T-helper 1 cell (primary cell): ENCODE results near the gene SLC2A1.
A peak's percentile ranks its signal among the peaks of the same experiment; 100 is the strongest.

Experiments used
- DNase-seq, 5 donors: peaks; one replicate each; pipeline ENCODE4 v3.0.0-alpha.2; 2012 to 2020

The SLC2A1 gene

GRCh38 chr1:42940851-42941639 lies 17.6 kb downstream of the SLC2A1 start:
- DNase-seq: peak in 1 of 5 donors; percentile 88

DNA sequence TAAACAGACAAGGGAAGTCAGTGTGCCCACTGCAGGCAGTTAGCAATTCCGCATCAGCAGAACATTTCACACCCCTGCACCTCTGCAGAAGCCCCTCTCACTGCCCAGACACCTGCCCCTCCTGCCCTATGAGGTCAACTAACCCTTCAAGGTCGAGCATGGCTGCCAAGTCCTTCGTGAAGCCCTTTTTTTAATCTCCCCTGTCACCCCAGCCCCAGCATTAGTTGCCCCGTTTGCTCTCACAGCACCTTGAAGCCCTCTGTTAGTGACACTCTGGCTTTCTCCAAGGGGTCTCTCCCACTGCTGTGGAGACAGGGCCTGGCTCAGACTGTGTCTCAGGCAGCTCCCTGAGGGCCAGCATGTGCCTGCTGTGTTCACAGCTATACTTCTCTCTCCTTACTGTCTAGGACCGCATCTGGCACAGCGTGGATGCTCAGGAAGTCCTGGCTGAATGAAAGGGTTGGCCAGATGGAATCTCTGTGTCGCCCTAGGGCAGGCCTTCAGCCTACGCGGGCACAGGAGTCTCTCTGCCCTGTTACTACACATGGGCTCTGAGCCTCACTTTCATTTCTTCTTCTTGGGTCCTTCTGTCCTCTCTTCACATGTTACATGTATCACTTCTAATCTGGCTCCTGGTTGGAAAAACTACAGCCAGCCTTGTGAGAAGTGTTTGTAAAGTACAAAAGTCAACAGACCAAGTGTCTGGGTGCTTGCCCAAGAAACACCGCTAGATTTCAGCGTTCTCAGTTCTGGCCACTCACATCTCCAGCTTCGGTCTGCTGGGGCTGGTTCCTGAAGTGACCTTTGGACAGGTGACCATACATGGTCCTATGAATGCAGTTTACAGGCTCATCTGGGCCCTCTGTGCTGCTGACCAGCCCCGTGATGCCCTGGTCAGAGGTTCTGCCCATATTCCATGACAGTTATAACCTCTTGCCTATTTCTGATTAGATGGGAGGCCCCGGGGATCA lies 19.7 kb downstream of the SLC2A1 start:
- DNase-seq: no peak

DNA sequence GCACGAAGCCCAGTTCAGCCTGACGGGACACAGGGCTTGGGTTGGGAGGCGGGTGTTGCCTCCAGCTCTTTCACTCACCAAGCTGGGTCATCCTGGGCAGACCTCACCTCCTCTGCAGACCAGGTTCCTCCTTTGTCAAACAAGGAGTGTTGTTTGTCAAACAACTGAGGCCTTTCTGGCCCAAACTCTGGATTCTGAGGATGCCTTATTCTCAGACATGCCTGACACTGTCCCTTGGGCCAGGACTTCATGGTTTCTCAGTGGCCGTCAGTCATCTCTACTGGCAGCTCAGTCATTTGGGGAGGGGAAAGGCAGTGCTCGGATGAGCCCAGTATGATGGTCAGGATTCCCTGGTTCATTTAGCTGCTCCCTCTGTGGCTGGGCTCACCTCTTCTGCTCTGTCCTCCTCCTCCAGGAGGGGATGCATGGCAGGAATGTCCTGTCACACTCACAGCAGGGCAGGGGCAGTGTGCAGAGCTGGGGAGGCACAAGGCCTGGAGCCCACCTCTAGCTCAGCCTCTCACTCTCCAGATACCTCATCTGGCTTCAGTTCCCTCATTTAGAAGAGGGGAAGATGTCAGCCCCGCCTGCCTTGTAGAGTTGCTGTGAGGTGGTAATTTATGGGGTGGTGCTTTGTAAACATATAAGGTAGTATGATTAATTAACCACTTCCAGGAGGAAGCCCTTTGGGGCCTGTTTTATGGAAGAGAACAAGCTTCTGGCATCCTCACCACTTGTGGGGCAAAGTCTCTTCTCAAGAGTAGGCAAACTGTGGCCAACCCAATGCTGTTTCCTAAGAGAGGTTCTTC lies 20.6 kb downstream of the SLC2A1 start:
- peak in 1 of 5 donors; percentile 66 for DNase-seq

DNA sequence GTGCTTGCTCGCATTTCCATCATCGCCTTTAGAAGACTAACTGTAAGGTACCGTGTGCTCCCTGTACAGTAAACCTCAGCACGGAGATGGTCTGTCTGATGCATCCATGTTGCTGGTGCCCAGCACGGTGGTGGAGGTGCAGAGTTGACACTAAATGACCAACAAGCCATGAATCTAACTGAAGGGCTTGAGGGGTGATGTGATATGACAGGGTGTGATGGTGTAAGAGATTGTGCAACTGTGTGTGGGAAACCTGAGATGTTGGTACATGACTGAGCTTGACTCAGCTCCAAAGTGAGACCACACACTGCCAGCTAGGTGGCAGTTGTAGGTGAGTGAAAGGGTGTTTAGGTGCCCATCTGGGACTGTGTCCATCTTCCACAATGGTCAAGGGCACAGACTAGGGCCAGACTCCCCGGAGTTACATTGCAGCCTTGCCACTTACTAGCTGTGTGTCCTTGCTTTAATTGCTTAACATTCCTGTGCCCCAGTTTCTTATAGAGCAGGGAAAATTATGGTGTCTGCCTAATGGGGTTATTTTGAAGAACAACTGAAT lies 21.4 kb downstream of the SLC2A1 start:
- DNase-seq: peak in 1 of 5 donors; percentile 74

GRCh38 chr1:42936309-42937078 lies 22.2 kb downstream of the SLC2A1 start:
- DNase-seq: peak in 1 of 5 donors; percentile 69

DNA sequence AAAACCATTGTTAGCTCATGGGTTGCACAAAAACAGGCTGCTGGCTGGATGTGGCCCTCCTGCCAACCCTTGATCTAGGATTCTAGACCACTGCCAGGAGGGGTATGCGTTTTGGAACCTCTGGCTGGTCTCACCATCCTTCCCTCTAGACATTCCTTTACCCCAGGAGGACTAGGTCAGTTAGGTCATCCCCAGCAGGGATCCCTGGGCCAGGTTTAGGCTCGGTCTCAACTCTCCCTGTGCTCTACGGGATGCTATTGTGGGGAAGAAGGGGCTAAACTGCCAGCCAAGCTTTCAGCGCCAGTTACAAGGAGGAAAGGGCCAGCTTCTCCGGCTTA lies 22.7 kb downstream of the SLC2A1 start:
- no peak for DNase-seq

DNA sequence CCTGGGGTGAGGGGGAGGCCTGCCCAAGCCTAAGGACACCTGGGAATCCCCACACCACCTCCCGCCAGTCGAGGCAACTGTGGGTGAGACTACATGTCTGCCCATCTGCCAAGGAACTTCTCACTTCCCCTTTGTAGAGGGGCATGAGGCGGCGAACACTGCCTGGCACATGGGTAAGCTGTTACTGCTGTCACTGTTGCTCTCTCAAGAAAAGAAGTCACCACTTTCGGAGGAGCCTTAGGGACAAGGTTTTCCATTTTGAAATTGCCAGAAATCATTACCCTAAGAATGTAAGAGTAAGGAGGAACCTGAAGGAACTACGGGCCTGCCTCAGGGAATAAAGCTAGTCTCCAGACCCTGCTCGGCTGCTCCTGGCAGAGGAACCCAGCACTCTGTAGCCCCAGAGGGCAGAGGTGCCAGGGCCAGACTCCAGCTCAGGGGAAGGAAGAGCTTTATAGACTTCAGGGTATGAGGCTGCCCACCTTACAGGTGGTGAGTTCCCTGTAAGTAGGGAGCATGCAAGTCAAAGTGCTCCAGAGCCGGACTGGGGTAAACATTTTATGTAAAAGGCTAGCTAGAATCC lies 23.3 kb downstream of the SLC2A1 start:
- DNase-seq: no peak

- DNase-seq: no peak
These were observed 23.9 kb downstream of the SLC2A1 start for GRCh38 chr1:42934541-42935312.

- no peak for DNase-seq
These were observed 24.8 kb downstream of the SLC2A1 start for GRCh38 chr1:42933610-42934491.

DNA sequence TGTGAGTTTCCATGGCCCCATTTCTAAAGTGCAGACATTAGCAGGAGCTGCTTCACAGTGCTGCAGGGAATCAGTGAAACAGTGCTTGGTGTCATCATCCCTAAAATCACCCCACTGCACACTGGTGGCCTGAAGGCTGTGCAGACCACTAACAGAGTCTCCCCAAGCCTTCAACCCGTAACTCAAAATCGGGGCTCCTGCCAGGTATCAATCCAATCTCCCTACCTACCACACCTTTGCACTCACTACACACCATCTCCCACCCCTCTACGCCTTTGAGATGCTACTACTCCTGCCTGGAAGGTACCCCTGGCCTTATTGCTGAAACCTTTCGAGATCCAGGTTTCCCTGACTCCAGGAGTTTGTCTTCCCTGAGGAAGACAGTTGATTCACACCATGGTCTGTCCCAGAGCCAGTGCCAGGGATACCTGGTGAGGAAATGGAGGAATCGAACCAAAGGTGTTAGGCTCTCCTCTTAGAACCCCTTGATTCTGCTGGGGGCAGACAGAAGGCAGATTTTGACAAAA lies 25.5 kb downstream of the SLC2A1 start:
- DNase-seq: no peak

GRCh38 chr1:42932442-42932941 lies 26.2 kb downstream of the SLC2A1 start:
- DNase-seq: no peak

DNA sequence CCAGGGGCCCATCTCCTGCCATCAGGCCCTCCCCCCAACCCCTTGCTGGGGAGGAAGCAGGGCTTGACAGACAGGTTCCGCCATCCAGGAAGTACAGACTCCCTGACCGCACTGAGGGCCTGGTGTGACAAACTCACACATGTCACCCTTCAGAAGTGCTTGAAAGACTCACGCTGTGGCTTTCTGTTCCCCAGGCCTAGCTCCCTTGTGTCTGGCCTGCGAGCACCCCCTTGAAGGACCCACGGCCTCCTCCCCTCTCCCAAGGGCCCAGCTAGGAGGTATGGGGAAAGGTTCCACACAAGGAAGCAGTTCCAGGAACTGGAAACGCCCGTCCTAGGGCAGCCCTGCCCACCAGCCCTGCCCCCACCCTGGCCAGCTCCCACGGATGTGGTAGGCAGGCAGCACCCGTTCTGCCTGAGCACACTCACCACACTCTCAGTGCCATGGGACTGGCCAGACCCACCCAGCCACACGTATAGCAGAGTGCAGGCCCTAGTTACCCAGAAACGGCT lies 26.7 kb downstream of the SLC2A1 start:
- DNase-seq: peak; percentile 42 to 95 (median 67)

- DNase-seq: peak in 4 of 5 donors; percentile 34 to 83 (median 48)
These were observed 27.5 kb downstream of the SLC2A1 start for GRCh38 chr1:42931108-42931539.

- DNase-seq: no peak
These were observed 28.2 kb downstream of the SLC2A1 start for GRCh38 chr1:42930178-42931107.

DNA sequence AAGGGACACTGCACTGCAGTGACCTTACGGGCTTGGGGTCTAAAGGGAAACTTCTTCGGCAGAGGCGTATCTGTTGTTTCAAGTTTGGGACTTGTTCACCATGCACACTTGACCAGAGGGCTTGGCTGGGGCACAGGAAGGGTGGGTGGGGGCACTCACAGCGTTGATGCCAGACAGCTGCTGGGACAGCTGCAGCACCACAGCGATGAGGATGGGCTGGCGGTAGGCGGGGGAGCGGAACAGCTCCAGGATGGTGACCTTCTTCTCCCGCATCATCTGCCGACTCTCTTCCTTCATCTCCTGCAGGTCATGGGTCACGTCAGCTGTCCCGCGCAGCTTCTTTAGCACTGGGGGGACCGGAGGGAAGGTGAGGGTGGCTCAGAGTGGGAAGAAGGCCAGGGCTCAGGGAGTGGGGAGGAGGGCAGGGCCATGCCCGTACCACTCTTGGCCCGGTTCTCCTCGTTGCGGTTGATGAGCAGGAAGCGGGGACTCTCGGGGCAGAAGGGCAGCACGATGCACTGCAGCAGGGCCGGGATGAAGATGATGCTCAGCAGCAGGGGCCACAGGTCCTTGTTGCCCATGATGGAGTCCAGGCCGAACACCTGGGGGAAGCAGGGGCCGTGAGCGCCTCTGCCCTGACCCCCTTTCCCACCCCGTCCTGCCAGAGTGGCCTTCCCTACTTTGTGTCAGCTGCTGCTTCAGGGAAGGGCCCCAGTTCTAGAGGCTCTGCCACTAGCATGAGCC lies 29.1 kb downstream of the SLC2A1 start:
- no peak for DNase-seq

- DNase-seq: no peak
These were observed 29.8 kb downstream of the SLC2A1 start for GRCh38 chr1:42928859-42929258.
